Naive thymus-derived CD8-positive, alpha-beta T cell (primary cell): ENCODE results near the gene SUSD3. TPM values are rescaled to one million over a fixed set of nuclear protein-coding genes. Genes with fewer than 3 reads are reported as not detected.
"Not testable (repeated sequence)": the region's sequence is repeated elsewhere in the genome, so short reads cannot be mapped to it uniquely, and the experiment has no call there.

ENCODE experiments used
- ATAC-seq, 2 donors: fragments of 150-1000 bp; cut with Tn5 transposase in 1 of 2; sonication (Bioruptor Pico), chemical (Tn5 transposase) in 1 of 2; 1 replicate in 1 of 2; 2 replicates in 1 of 2; pipeline ENCODE4 v1.10.0; 2021; ENCODE audit warnings: mild to moderate bottlenecking in 2 of 2, moderate library complexity in 2 of 2
- POLR2A ChIA-PET: fragments of 350-600 bp; sonication (Branson Sonifier 250); formaldehyde crosslinking; loops from one replicate; lab custom pipeline; 2021; ENCODE audit warnings: antibody characterized with exemption; lab: Charles Lee
- DNase-seq, 10 donors: peaks; one replicate each; pipeline versions ENCODE4 v3.0.0 to v3.0.0-alpha.2; 2020 to 2022
- H3K27ac Mint-ChIP-seq, 10 donors: one replicate each; pipeline ENCODE4 v1.8.0; 2020 to 2022; ENCODE audit warnings: mild to moderate bottlenecking in 10 of 10, mixed read lengths in 10 of 10, moderate library complexity in 4 of 10, inconsistent platforms in 1 of 10
- H3K27me3 Mint-ChIP-seq, 5 donors: one replicate each; pipeline ENCODE4 v1.8.0; 2021 to 2022; ENCODE audit warnings: mixed read lengths in 5 of 5
- H3K36me3 Mint-ChIP-seq, 3 donors: one replicate each; pipeline ENCODE4 v1.8.0; 2020 to 2022; ENCODE audit warnings: mixed read lengths in 3 of 3, mild to moderate bottlenecking in 2 of 3, inconsistent platforms in 1 of 3
- H3K4me1 Mint-ChIP-seq, 4 donors: one replicate each; pipeline ENCODE4 v1.8.0; 2021 to 2022; ENCODE audit warnings: mixed read lengths in 4 of 4
- H3K4me3 Mint-ChIP-seq, 10 donors: one replicate each; pipeline ENCODE4 v1.8.0; 2020 to 2022; ENCODE audit warnings: mild to moderate bottlenecking in 10 of 10, mixed read lengths in 10 of 10, moderate library complexity in 6 of 10, inconsistent platforms in 1 of 10
- H3K9me3 Mint-ChIP-seq, 9 donors: one replicate each; pipeline ENCODE4 v1.8.0; 2020 to 2022; ENCODE audit warnings: mixed read lengths in 9 of 9, mild to moderate bottlenecking in 3 of 9, inconsistent platforms in 1 of 9, moderate library complexity in 1 of 9
- polyA plus RNA-seq, 3 donors: library from polyadenylated mRNA; unstranded; fragments of 300-500 nt; fragmentation: Illumina TruSeq; gene quantifications; one replicate each; pipeline ENCODE4 v1.2.3, GENCODE V29; 2021
- total RNA-seq, 8 experiments: library from RNA in 2 of 8; stranded (reverse) in 2 of 8; gene quantifications; one replicate each; pipeline ENCODE4 v1.2.3 and lab custom pipeline; 2021 to 2026

SUSD3 gene
- total and polyA plus RNA-seq, 5 experiments from 2014 or later, result 62.1 to 208 (median 86.7) TPM

DNA sequence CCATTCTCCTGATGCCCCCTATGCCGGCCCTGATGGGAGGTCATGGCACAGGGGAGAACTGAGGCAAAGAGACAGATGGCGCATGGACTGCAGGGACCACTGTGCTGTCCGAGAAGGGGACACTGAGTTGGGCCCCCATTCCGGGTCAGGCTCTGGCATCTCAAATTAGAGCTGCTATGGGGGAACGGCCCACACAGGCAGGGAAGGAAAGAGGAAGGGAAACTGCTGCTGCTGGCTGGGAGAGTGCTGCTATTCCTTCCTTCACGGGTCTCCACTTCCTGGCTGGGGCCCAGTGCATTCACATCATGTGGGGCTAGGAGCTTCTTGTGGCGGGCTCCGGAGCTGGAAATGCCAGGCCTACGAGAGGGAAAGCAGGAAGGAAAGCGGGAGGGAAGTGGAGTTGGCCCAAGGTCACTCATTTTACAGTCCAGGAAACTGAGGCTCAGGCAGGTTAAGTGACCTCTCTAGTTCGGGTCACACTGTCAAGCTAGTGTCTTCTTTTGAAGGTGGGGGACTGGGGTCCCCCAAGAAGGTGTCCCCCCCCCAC lies 36.2 kb downstream of the SUSD3 start:
- Mint-ChIP-seq H3K36me3 (peaks cover 0 to 3% (median 0%) of the 10 kb centered on the region in 3 donors), H3K27ac (peak overlapping the region; percentile 91 to 98 (median 97)), H3K4me1 (peaks cover 42 to 79% (median 70%) of the 10 kb centered on the region in 4 donors), H3K9me3 (peaks cover 0 to 2% (median 0%) of the 10 kb centered on the region in 9 donors), H3K4me3 (peak overlapping the region; percentile 73 to 91 (median 87)), H3K27me3 (no peaks in the 10 kb centered on the region)
- peak in 3 of 10 donors; percentile 20 to 38 (median 36) for DNase-seq
- no peak for ATAC-seq
- POLR2A ChIA-PET, result interaction anchor here (0.5 to 12.1 kb wide), 20 partner anchors 12 to 392 kb away, joined by 3 to 221 read pairs (median 6); partner anchors contain the start of gene NINJ1

- Mint-ChIP-seq H3K36me3 (peaks cover 0 to 4% (median 0%) of the 10 kb centered on the region in 3 donors), H3K27me3 (no peaks in the 10 kb centered on the region), H3K4me3 (peak overlapping the region; percentile 73 to 91 (median 87)), H3K4me1 (peaks cover 44 to 81% (median 75%) of the 10 kb centered on the region in 4 donors), H3K27ac (peak overlapping the region; percentile 91 to 98 (median 97)), H3K9me3 (peaks cover 0 to 2% (median 0%) of the 10 kb centered on the region in 9 donors)
- DNase-seq (peak; percentile 98 to 100 (median 100)), ATAC-seq (peak; percentile 78 to 82)
- POLR2A ChIA-PET, result interaction anchor here (0.5 to 12.1 kb wide), 28 partner anchors 12 to 392 kb away, joined by 3 to 221 read pairs (median 5); partner anchors contain the start of gene NINJ1
These were observed 37.0 kb downstream of the SUSD3 start for GRCh38 chr9:93095205-93096130.

DNA sequence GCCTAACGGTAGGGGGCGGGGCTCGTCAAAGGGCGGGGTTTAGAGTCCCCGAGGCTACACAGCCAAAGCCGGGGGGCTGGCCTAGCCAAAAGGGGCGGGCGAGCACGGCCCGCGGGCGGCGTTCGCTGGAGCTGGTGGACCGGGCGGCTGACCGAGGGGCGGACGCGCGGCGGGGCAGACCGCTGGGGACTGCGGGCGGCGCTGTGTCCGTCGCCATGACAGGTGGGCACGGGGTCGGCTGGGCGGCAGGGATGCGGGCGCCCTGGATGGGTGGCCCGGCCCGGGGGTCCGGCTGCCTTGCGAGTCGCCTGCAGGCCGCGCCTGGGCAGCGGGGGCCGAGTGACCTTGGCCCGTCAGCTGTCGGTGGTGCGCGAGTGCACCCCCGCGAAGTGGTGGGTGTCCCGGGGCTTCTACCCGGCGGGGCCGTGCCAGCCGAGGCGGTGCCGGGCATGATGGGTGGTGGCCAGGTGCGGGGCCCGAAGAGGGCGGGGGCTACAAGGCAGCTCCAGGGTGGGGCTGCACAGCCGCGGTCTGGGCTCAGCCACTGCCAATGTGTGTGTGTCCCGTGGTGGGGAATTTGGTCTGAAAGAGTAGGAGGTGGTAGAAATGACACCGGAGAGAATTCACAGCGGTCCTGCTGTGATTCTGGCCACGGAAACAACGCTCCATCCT lies 37.8 kb downstream of the SUSD3 start, which contains the start of gene CARD19:
Gene CARD19, plus strand, starts transcription at position 87 of the 672 bp plus-strand sequence. Its CDS starts 129 bp downstream, at position 216.
- H3K9me3 Mint-ChIP-seq, result peaks cover 0 to 2% (median 0%) of the 10 kb centered on the region in 9 donors
- H3K36me3 Mint-ChIP-seq, result peaks cover 0 to 5% (median 0%) of the 10 kb centered on the region in 3 donors
- H3K4me1 Mint-ChIP-seq, result peaks cover 42 to 77% (median 74%) of the 10 kb centered on the region in 4 donors
- H3K27ac Mint-ChIP-seq, result peak within 1 kb of the TSS; percentile 91 to 98 (median 97)
- no peaks in the 10 kb centered on the region for H3K27me3 Mint-ChIP-seq
- peak within 1 kb of the TSS; percentile 82 to 94 (median 90) for H3K4me3 Mint-ChIP-seq
- DNase-seq, result peak in 8 of 10 donors; percentile 31 to 76 (median 57)
- ATAC-seq, result peak; percentile 20 to 45
- POLR2A ChIA-PET, result interaction anchor here (0.7 to 12.1 kb wide), 21 partner anchors 11 to 471 kb away, joined by 3 to 221 read pairs (median 6); partner anchors contain the start of gene NINJ1

DNA sequence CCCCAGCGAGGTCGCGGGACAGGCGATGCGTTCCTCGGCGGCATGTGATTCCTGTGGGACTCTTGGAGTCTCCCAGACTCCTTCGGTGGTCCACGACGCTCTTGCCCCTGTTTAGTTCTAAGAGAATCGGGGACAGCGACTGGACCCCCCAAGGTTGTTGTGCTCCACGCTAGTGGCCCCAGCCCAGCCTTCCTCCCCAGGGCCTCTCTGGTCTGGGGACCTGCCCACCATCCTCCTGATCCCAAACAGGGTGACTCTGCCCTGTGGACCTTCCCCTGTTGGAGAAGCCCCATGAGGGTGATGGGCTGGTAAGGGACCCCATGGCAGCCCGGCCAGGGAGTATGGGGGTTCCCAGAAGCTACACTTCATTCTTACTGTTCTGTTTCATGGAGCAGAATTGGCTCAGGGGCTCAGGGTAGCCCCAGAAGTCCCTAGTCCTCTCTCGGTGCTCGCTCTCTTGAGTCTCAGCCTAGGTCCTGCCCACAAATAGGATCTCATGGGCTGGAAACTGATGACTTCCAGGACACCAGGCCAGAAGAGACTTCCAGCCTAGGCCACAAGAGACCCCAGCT lies 38.4 kb downstream of the SUSD3 start:
- peaks cover 0 to 5% (median 0%) of the 10 kb centered on the region in 3 donors for H3K36me3 Mint-ChIP-seq
- H3K9me3 Mint-ChIP-seq, result peaks cover 0 to 2% (median 0%) of the 10 kb centered on the region in 9 donors
- peak overlapping the region; percentile 82 to 94 (median 90) for H3K4me3 Mint-ChIP-seq
- H3K27me3 Mint-ChIP-seq, result no peaks in the 10 kb centered on the region
- ATAC-seq, result no peak
- peaks cover 41 to 74% (median 71%) of the 10 kb centered on the region in 4 donors for H3K4me1 Mint-ChIP-seq
- POLR2A ChIA-PET, result interaction anchor here (0.8 to 12.1 kb wide), 18 partner anchors 9 to 470 kb away, joined by 3 to 221 read pairs (median 6); partner anchors contain the start of gene NINJ1
- DNase-seq, result peak in 3 of 10 donors; percentile 14 to 59 (median 21)
- peak overlapping the region; percentile 86 to 96 (median 92) for H3K27ac Mint-ChIP-seq

DNA sequence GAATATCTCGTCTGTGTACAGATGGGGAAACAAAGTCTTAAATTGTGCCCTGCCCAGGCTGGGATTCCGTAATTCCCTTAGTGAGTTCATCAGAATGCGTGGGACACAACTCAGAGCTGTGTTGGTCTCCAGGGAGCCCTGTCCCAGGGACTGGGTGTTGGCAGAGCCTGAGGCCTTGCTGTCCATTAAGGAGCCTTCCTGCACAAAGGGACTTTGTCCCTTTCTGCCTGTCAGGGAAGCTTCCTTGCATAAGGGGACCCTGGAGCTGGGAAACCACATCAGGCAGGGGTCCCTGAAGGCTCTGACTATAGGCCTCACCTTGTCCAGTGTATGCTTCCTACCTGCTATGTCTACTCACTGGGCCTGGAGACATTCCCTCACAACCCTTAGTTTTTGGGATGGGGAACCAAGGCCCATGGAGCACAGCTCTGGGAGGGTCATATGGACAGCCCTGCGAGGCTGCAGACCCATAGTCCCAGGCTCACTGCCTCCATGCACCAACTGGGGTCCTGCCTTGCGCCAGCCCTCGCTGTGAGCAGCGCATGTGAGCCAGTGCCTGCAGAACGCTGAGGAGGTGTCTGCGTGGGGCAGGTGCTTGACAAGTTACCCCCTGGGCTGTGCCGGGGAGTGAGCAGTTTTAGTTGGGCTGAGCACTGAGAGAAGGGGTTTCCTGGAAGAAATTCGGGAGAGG lies 39.2 kb downstream of the SUSD3 start:
- H3K36me3 Mint-ChIP-seq, result peaks cover 0 to 5% (median 0%) of the 10 kb centered on the region in 3 donors
- DNase-seq, result peak in 3 of 10 donors; percentile 21 to 63 (median 31)
- H3K4me3 Mint-ChIP-seq, result peak overlapping the region; percentile 82 to 94 (median 90)
- no peaks in the 10 kb centered on the region for H3K9me3 Mint-ChIP-seq
- H3K4me1 Mint-ChIP-seq, result peaks cover 37 to 72% (median 68%) of the 10 kb centered on the region in 4 donors
- POLR2A ChIA-PET, result interaction anchor here (0.7 to 12.1 kb wide), 13 partner anchors 9 to 132 kb away, joined by 3 to 221 read pairs (median 6); partner anchors contain the start of gene NINJ1
- H3K27ac Mint-ChIP-seq, result peak overlapping the region; percentile 86 to 96 (median 92)
- ATAC-seq, result no peak
- no peaks in the 10 kb centered on the region for H3K27me3 Mint-ChIP-seq

- peaks cover 0 to 3% (median under 1%) of the 10 kb centered on the region in 9 donors for H3K9me3 Mint-ChIP-seq
- ATAC-seq, result no peak
- peaks cover under 1 to 5% (median 1%) of the 10 kb centered on the region in 3 donors for H3K36me3 Mint-ChIP-seq
- H3K27me3 Mint-ChIP-seq, result no peaks in the 10 kb centered on the region
- POLR2A ChIA-PET, result interaction anchor here (0.7 to 12.1 kb wide), 15 partner anchors 9 to 793 kb away, joined by 3 to 221 read pairs (median 6); partner anchors contain the start of gene NINJ1
- H3K4me3 Mint-ChIP-seq, result peak overlapping the region; percentile 82 to 94 (median 90)
- H3K27ac Mint-ChIP-seq, result peak overlapping the region; percentile 86 to 96 (median 92)
- DNase-seq, result peak in 7 of 10 donors; percentile 20 to 67 (median 32)
- H3K4me1 Mint-ChIP-seq, result peaks cover 37 to 72% (median 68%) of the 10 kb centered on the region in 4 donors
These were observed 39.9 kb downstream of the SUSD3 start for GRCh38 chr9:93098236-93098946.

- H3K9me3 Mint-ChIP-seq, result peaks cover 0 to 13% (median 9%) of the 10 kb centered on the region in 9 donors
- ATAC-seq (no peak), DNase-seq (peak in 2 of 10 donors; percentile 26 to 62)
- H3K27ac Mint-ChIP-seq, result peak overlapping the region; percentile 28 to 96 (median 81)
- peaks cover 26 to 70% (median 63%) of the 10 kb centered on the region in 4 donors for H3K4me1 Mint-ChIP-seq
- POLR2A ChIA-PET, result interaction anchor here (0.6 to 5.0 kb wide), 3 partner anchors 26 to 134 kb away, joined by 4 to 55 read pairs (median 7); no protein-coding TSS in a partner anchor
- peak overlapping the region; percentile 72 to 93 (median 81) for H3K4me3 Mint-ChIP-seq
- H3K27me3 Mint-ChIP-seq, result no peaks in the 10 kb centered on the region
- H3K36me3 Mint-ChIP-seq, result peaks cover 10 to 14% (median 11%) of the 10 kb centered on the region in 3 donors
These were observed 41.2 kb downstream of the SUSD3 start for GRCh38 chr9:93099551-93100275.

DNA sequence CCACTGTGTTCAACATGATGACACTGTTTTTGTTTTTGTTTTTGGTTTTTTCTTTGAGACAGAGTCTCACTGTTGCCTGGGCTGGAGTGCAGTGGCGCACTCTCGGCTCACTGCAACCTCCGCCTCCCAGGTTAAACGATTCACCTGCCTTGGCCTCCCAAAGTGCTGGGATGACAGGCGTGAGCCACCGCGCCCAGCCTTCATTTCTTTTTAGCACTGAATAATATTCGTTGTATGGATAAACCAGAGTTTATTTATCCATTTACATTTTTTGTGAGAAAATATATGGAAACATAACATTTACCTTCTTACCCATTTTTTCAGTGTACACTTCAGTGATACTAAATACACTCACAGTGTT lies 41.8 kb downstream of the SUSD3 start:
- no peak for DNase-seq
- Mint-ChIP-seq H3K36me3 (peaks cover 14 to 16% (median 15%) of the 10 kb centered on the region in 3 donors), H3K4me3 (peak overlapping the region in 9 of 10 donors; percentile 2 to 80 (median 45)), H3K9me3 (peaks cover 0 to 16% (median 11%) of the 10 kb centered on the region in 9 donors), H3K27me3 (no peaks in the 10 kb centered on the region), H3K4me1 (peaks cover 29 to 73% (median 65%) of the 10 kb centered on the region in 4 donors), H3K27ac (peak overlapping the region in 9 of 10 donors; percentile 13 to 85 (median 28))
- no peak for ATAC-seq
- POLR2A ChIA-PET, result no interaction called here

DNA sequence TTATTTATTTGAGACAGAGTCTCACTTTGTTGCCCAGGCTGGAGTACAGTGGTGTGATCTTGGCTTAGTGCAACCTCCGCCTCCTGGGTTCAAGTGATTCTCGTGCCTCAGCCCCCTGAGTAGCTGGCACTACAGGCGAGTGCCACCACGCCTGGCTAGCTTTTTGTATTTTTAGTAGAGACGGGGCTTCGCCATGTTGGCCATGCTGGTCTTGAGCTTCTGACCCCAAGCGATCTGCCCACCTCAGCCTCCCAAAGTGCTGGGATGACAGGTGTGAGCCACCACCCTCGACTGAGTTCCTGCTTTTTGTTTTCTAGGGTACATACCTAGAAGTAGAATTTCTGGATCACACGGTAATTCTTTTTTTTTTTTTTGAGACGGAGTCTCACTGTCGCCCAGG lies 42.6 kb downstream of the SUSD3 start:
- H3K4me3 Mint-ChIP-seq, H3K27me3 Mint-ChIP-seq, ATAC-seq: not testable (repeated sequence)
- peak in 1 of 10 donors; percentile 43 for DNase-seq
- Mint-ChIP-seq H3K4me1 (peaks cover 32 to 82% (median 73%) of the 10 kb centered on the region in 4 donors), H3K27ac (peak overlapping the region in 3 of 10 donors; percentile 11 to 76 (median 70)), H3K36me3 (peaks cover 14 to 18% (median 17%) of the 10 kb centered on the region in 3 donors), H3K9me3 (peaks cover 0 to 21% (median 13%) of the 10 kb centered on the region in 9 donors)
- POLR2A ChIA-PET, result interaction anchor here (0.7 kb wide), 1 partner anchor 49 kb away, joined by 4 read pairs; no protein-coding TSS in a partner anchor
